IMR-90 (cell line): Measurements from ENCODE around the gene FERMT2. TPM values are rescaled to one million over a fixed set of nuclear protein-coding genes. Genes with fewer than 3 reads are reported as not detected.

Source experiments
- ATAC-seq: fragments of 200-7000 bp; cut with Tn5 transposase; 2 replicates; pipeline ENCODE4 v1.9.1; 2020; ENCODE audit warnings: low read depth, mild to moderate bottlenecking, moderate library complexity
- BruUV-seq: library from RNA; stranded (reverse); fragments of 400-500 nt; replicated peaks from 2 replicates; lab custom pipeline; 2021; lab: Mats Ljungman, UMichigan
- CTCF ChIA-PET: fragments of 300-600 bp; formaldehyde crosslinking; extraction: SDS; loops from one replicate; lab custom pipeline; 2021; ENCODE audit warnings: antibody characterized with exemption; lab: Yijun Ruan, JAX
- POLR2A ChIA-PET: fragments of 300-600 bp; sonication (Branson Sonifier 250); formaldehyde crosslinking; loops from one replicate; lab custom pipeline; 2022; ENCODE audit warnings: antibody characterized with exemption; ENCODE audit not compliant: unreplicated experiment; lab: Charles Lee
- DNase-seq: peaks from one replicate; pipeline ENCODE4 v3.0.0; 2013
- H2AFZ ChIP-seq: replicated peaks from 2 replicates; pipeline ENCODE3; 2013; ENCODE audit warnings: low read length, mild to moderate bottlenecking; ENCODE audit not compliant: poor library complexity
- H2AK5ac ChIP-seq: 2 replicates; pipeline ENCODE4 v1.6.1; 2013; ENCODE audit warnings: low read depth, low read length, inconsistent platforms
- H2AK9ac ChIP-seq: replicated peaks from 2 replicates; pipeline ENCODE3; 2013; ENCODE audit warnings: mild to moderate bottlenecking, low read depth, low read length, moderate library complexity; ENCODE audit not compliant: poor library complexity
- H2BK120ac ChIP-seq: 2 replicates; pipeline ENCODE4 v1.6.1; 2013; ENCODE audit warnings: low read depth, low read length, inconsistent platforms
- H2BK15ac ChIP-seq: 3 replicates; pipeline ENCODE4 v1.6.1; 2013; ENCODE audit warnings: low read depth, low read length, inconsistent platforms
- H2BK20ac ChIP-seq: 2 replicates; pipeline ENCODE4 v1.6.1; 2013; ENCODE audit warnings: low read depth, mild to moderate bottlenecking, inconsistent platforms, low read length, moderate library complexity
- H2BK5ac ChIP-seq: 2 replicates; pipeline ENCODE4 v1.6.1; 2013; ENCODE audit warnings: mild to moderate bottlenecking, low read depth, low read length, inconsistent platforms; ENCODE audit not compliant: poor library complexity, severe bottlenecking
- H3K14ac ChIP-seq: replicated peaks from 2 replicates; pipeline ENCODE4 v1.6.1; 2013; ENCODE audit warnings: low read depth, low read length, inconsistent platforms
- H3K18ac ChIP-seq: 2 replicates; pipeline ENCODE4 v1.6.1; 2013; ENCODE audit warnings: low read depth, low read length, control low read depth
- H3K23ac ChIP-seq: 2 replicates; pipeline ENCODE4 v1.6.1; 2013; ENCODE audit warnings: low read depth, low read length, inconsistent platforms
- H3K27ac ChIP-seq: 2 replicates; pipeline ENCODE4 v1.5.1; 2013; ENCODE audit warnings: mild to moderate bottlenecking, control low read depth, low read length; ENCODE audit not compliant: insufficient read depth
- H3K27me3 ChIP-seq: 2 replicates; pipeline ENCODE4 v1.6.1; 2013; ENCODE audit warnings: low read length; ENCODE audit not compliant: control insufficient read depth, insufficient read depth
- H3K36me3 ChIP-seq: 2 replicates; pipeline ENCODE4 v1.6.1; 2013; ENCODE audit warnings: low read length, mixed read lengths; ENCODE audit not compliant: control insufficient read depth, insufficient read depth
- H3K4ac ChIP-seq: 2 replicates; pipeline ENCODE4 v1.6.1; 2013; ENCODE audit warnings: low read depth, low read length, inconsistent platforms
- H3K4me1 ChIP-seq: 2 replicates; pipeline ENCODE4 v1.6.1; 2013; ENCODE audit warnings: low read length, mixed read lengths; ENCODE audit not compliant: control insufficient read depth, insufficient read depth
- H3K4me2 ChIP-seq: 2 replicates; pipeline ENCODE4 v1.6.1; 2013; ENCODE audit warnings: low read depth, mild to moderate bottlenecking, control low read depth, low read length, moderate library complexity
- H3K4me3 ChIP-seq: 2 replicates; pipeline ENCODE4 v1.5.1; 2013; ENCODE audit warnings: low read depth, mild to moderate bottlenecking, control low read depth, low read length, moderate library complexity; ENCODE audit not compliant: insufficient read depth
- H3K56ac ChIP-seq: 2 replicates; pipeline ENCODE4 v1.6.1; 2013; ENCODE audit warnings: low read length, inconsistent platforms; ENCODE audit not compliant: insufficient read depth; ENCODE audit errors: extremely low read depth
- H3K79me1 ChIP-seq, 2 experiments: 2 replicates each; pipeline ENCODE4 v1.6.1; 2013; ENCODE audit warnings: low read length in 2 of 2, inconsistent platforms in 1 of 2, low read depth in 1 of 2
- H3K9ac ChIP-seq: 2 replicates; pipeline ENCODE4 v1.6.1; 2013; ENCODE audit warnings: low read depth, low read length, control low read depth
- H3K9me1 ChIP-seq: 2 replicates; pipeline ENCODE4 v1.6.1; 2013; ENCODE audit warnings: low read length, inconsistent platforms; ENCODE audit not compliant: insufficient read depth
- H3K9me3 ChIP-seq: 2 replicates; pipeline ENCODE4 v1.6.1; 2013; ENCODE audit warnings: low read length; ENCODE audit not compliant: control insufficient read depth, insufficient read depth
- H4K20me1 ChIP-seq: 2 replicates; pipeline ENCODE4 v1.6.1; 2013; ENCODE audit warnings: low read length, inconsistent platforms; ENCODE audit not compliant: insufficient read depth
- H4K5ac ChIP-seq: 2 replicates; pipeline ENCODE4 v1.6.1; 2013; ENCODE audit warnings: mild to moderate bottlenecking, low read depth, low read length, control low read depth
- H4K8ac ChIP-seq, 2 experiments: 2 replicates each; pipeline ENCODE4 v1.6.1; 2013; ENCODE audit warnings: low read depth in 2 of 2, low read length in 2 of 2, control low read depth in 1 of 2, inconsistent platforms in 1 of 2
- H4K91ac ChIP-seq: 2 replicates; pipeline ENCODE4 v1.6.1; 2013; ENCODE audit warnings: low read depth, low read length, inconsistent platforms; ENCODE audit not compliant: insufficient read depth
- CHD1 ChIP-seq: IDR thresholded peaks from 2 replicates; pipeline ENCODE4 v1.6.1; 2012; ENCODE audit warnings: low read depth, low read length, improper control_type of control experiment
- POLR2A ChIP-seq: IDR thresholded peaks from 2 replicates; pipeline ENCODE4 v1.6.1; 2012; ENCODE audit warnings: mild to moderate bottlenecking, low read depth, low read length
- WGBS, 2 experiments: methylation state at CpG; one replicate each; pipeline versions ENCODE4 v1.1.5 to v1.1.7; 2013; ENCODE audit warnings: missing lambda C conversion rate in 2 of 2; ENCODE audit not compliant: insufficient read length in 1 of 2; ENCODE audit errors: extremely low coverage in 2 of 2; 5-methylcytosine and 5-hydroxymethylcytosine counted together
- dilution Hi-C: fragments of 300-500 bp; cut with HindIII; formaldehyde crosslinking; loops from one replicate; pipeline ENCODE4 v1.14.3; 2018; ENCODE audit warnings: low sequenced_read_pairs; ENCODE audit not compliant: unreplicated experiment
- in situ Hi-C: fragments of 300-500 bp; cut with MboI; formaldehyde crosslinking; loops from 3 replicates; pipeline ENCODE4 v1.14.3; 2019; ENCODE audit warnings: low sequenced_read_pairs, inconsistent platforms, mixed read lengths
- intact Hi-C: fragments of 100-400 bp; cut with micrococcal nuclease; formaldehyde crosslinking; loops from 2 replicates; pipeline ENCODE4 v1.10.0; 2022
- polyA plus RNA-seq, 3 experiments: library from polyadenylated mRNA; depleted of rRNA; stranded (reverse); fragments of >200 nt; gene quantifications; 2 replicates each; pipeline ENCODE4 v1.2.3, GENCODE V29; 2012; ENCODE audit warnings: low replicate concordance in 1 of 3
- total RNA-seq: library from RNA; depleted of rRNA; stranded (reverse); fragments of >200 nt; gene quantifications from 2 replicates; pipeline ENCODE4 v1.2.3, GENCODE V29; 2012

Gene FERMT2
- total and polyA plus RNA-seq, 2 of the 4 experiments (the other 2 are of a cell fraction) = 131 to 217 TPM

DNA sequence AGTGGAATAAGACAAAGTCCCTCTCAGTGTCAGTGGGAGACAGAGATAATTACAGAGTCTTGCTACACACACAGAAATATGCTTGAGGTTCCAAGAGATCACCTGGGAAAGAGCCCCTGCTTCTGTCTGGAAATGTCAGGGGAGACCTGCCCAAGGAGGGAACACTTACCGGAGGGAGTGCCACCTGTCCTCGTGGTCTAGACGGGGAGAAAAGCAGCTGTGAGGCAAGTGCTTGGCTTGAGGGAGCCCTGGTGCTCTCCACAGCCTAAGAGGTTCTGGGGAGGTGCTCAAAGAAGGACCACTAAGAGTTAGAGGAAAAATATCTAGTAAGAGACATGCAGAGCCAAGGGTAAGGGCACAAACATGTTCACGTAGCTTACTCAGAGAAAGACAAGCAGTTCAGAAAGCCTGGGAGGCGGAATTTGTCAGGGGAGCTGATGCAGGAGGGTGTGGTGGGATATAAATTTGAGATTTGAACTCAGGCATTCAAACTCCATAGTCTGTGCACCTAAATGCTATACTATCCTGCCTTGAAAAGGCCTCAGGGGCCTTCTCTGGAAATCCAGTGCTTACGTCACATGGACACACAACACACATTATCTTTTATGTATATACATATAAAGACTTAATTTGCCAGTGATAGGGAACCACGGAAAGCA lies 121.2 kb downstream of the FERMT2 start:
- H3K4me2 ChIP-seq = no peak overlapping the region
- intact Hi-C loops = loop anchor here (10.0 kb wide), 1 partner anchor 115 kb away; no protein-coding TSS in a partner anchor
- H4K91ac ChIP-seq = peak overlapping the region; percentile 33; the same call in 1 of the 2 replicates
- TF ChIP-seq CHD1 (no peak), POLR2A (no peak)
- ATAC-seq = no peak
- peak overlapping the region; percentile 58 for H2AFZ ChIP-seq
- no peak overlapping the region for H3K4me3 ChIP-seq
- H3K18ac ChIP-seq = peak overlapping the region; percentile 16
- H2BK20ac ChIP-seq = 0 out of 2 replicates have a peak overlapping the region, but pooled peaks have one; percentile 1
- no peak overlapping the region for H3K4ac ChIP-seq
- BruUV-seq = no TSS peak
- dilution Hi-C loops = no loop called here
- no peaks in the 10 kb centered on the region for H3K79me1 ChIP-seq
- no peak overlapping the region; the same call in 1 of the 2 replicates for H4K5ac ChIP-seq
- H3K9ac ChIP-seq = no peak overlapping the region; the same call in 1 of the 2 replicates
- in situ Hi-C loops = no loop called here
- H3K56ac ChIP-seq = no peak overlapping the region
- no peak overlapping the region for H3K27ac ChIP-seq
- no peak overlapping the region for H2AK9ac ChIP-seq
- ChIA-PET POLR2A (interaction anchor here (0.6 kb wide), 1 partner anchor 298 kb away, joined by 3 read pairs; no protein-coding TSS in a partner anchor), CTCF (no interaction called here)
- H2BK15ac ChIP-seq = no peak overlapping the region
- H3K27me3 ChIP-seq = no peaks in the 10 kb centered on the region
- no peaks in the 10 kb centered on the region for H3K36me3 ChIP-seq
- H3K14ac ChIP-seq = no peak overlapping the region
- no peaks in the 10 kb centered on the region for H4K20me1 ChIP-seq
- DNase-seq = no peak
- H3K9me1 ChIP-seq = no peaks in the 10 kb centered on the region; the same call in 1 of the 2 replicates
- no peak overlapping the region for H2BK5ac ChIP-seq
- H4K8ac ChIP-seq = no peak overlapping the region
- H2BK120ac ChIP-seq = peak overlapping the region; percentile 33; the same call in 1 of the 2 replicates
- H3K23ac ChIP-seq = no peak overlapping the region
- H3K4me1 ChIP-seq = peaks cover 2% of the 10 kb centered on the region
- 90% methylated on average over 3 of the region's 7 CpGs; no CpG with 5 or more reads in 1 of the 2 experiments for WGBS, 2 experiments
- H3K9me3 ChIP-seq = no peaks in the 10 kb centered on the region
- peak overlapping the region; percentile 56 for H2AK5ac ChIP-seq
